ENCODE data around the gene CEACAM1. TPM values are rescaled to one million over a fixed set of nuclear protein-coding genes. Genes with fewer than 3 reads are reported as not detected.

Gene CEACAM1
- total and polyA plus RNA-seq, 2 of the 13 experiments (the other 11 are each of a cell fraction or from before 2014, with no cell fraction given) = 13.5 to 332 TPM

DNA sequence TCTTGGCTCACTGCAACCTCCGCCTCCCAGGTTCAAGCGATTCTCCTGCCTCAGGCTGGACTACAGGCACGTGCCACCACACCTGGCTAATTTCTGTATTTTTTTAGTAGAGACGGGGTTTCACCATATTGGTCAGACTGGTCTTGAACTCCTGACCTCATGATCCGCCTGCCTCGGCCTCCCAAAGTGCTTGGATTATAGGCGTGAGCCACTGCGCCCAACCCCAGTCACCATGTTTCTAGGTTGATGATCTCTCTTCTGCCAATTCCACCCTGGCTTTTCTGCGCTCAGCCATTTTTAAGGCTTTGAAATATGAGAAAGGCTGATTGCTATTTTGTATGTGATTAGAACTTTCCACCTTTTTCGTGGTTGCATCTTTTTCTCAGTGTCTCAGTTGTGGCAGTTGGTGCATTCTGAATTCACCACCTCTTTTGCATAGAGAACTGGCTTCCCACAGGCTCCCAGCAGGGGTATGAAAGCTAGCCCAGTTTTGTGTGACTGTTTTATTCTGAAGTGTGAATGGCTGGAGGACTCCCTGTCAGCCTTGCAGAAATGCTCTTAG is 15.5 kb downstream of the CEACAM1 start (continued):
- TF ChIP-seq AFF4 (CRISPR knock-in tag; IDR thresholded peaks at IDR 0.05) = no peak
- TF ChIP-seq MTA3 (CRISPR knock-in tag; IDR thresholded peaks at IDR 0.05) = no peak
- no peak for TF ChIP-seq PTBP1 (IDR thresholded peaks at IDR 0.05; ENCODE audit: low read depth, low read length, poor library complexity, severe bottlenecking)
- TF ChIP-seq NFRKB (IDR thresholded peaks at IDR 0.05) = no peak

GRCh38 chr19:42512130-42512636 is 16.1 kb downstream of the CEACAM1 start:
- in situ Hi-C loops (cut with HindIII; ENCODE audit: extremely low pct_ligation_motif_present, low pct_unique_long_range_greater_than_20kb) = no loop called here
- no peaks in the 10 kb centered on the region for H4K20me1 ChIP-seq (ENCODE audit: insufficient read depth, low read length)
- 96% methylated on average over 5 of the region's 5 CpGs for WGBS (ENCODE audit: low lambda C conversion rate)

More at GRCh38 chr19:42512130-42512636, 16.1 kb downstream of the CEACAM1 start:
- FAIRE-seq (no peak), DNase-seq (ENCODE audit: low spot score) (no peak), ATAC-seq (no peak)
- H3K4me1 ChIP-seq (ENCODE audit: insufficient read depth, low read length) = peaks cover 21% of the 10 kb centered on the region
- H3K27ac ChIP-seq (ENCODE audit: extremely low read length, insufficient read depth, low read length) = no peak overlapping the region
- intact Hi-C loops (cut with micrococcal nuclease; ENCODE audit: unreplicated experiment) = no loop called here
- POLR2A ChIA-PET = no interaction called here
- H3K4me2 ChIP-seq (ENCODE audit: low read depth, low read length) = no peak overlapping the region
- no TSS peak for BruUV-seq (replicated peaks)
- TF ChIP-seq ZNF205 (CRISPR knock-in tag; IDR thresholded peaks at IDR 0.05) = no peak
- TF ChIP-seq ZNF639 (CRISPR knock-in tag; conservative IDR thresholded peaks at IDR 0.05) = no peak
- TF ChIP-seq ZNF331 (CRISPR knock-in tag; IDR thresholded peaks at IDR 0.05) = no peak
- no peak for TF ChIP-seq ZNF775 (CRISPR knock-in tag; IDR thresholded peaks at IDR 0.05; ENCODE audit: borderline replicate concordance)
- no peak for TF ChIP-seq ZNF292 (CRISPR knock-in tag; IDR thresholded peaks at IDR 0.05; ENCODE audit: borderline replicate concordance, low read depth)
- TF ChIP-seq ZNF776 (CRISPR knock-in tag; IDR thresholded peaks at IDR 0.05) = no peak
- TF ChIP-seq ARNTL (CRISPR knock-in tag; IDR thresholded peaks at IDR 0.05) = no peak
- TF ChIP-seq HES4 (CRISPR knock-in tag; IDR thresholded peaks at IDR 0.05; ENCODE audit: borderline replicate concordance) = no peak
- TF ChIP-seq, protein P1, sequence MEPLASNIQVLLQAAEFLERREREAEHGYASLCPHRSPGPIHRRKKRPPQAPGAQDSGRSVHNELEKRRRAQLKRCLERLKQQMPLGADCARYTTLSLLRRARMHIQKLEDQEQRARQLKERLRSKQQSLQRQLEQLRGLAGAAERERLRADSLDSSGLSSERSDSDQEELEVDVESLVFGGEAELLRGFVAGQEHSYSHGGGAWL (CRISPR knock-in tag; IDR thresholded peaks at IDR 0.05) = no peak
- no peak for TF ChIP-seq MBNL3 (CRISPR knock-in tag; conservative IDR thresholded peaks at IDR 0.05)
- TF ChIP-seq ZNF17 (CRISPR knock-in tag; IDR thresholded peaks at IDR 0.05) = no peak
- TF ChIP-seq ZNF557 (CRISPR knock-in tag; IDR thresholded peaks at IDR 0.05) = no peak
- TF ChIP-seq FLYWCH1 (CRISPR knock-in tag; IDR thresholded peaks at IDR 0.05) = no peak
- TF ChIP-seq ZNF350 (CRISPR knock-in tag; IDR thresholded peaks at IDR 0.05; ENCODE audit: borderline replicate concordance, low read depth) = no peak
- no peak for TF ChIP-seq SMYD3 (CRISPR knock-in tag; IDR thresholded peaks at IDR 0.05)
- H3K36me3 ChIP-seq (replicated peaks in 1 of 2; ENCODE audit: control insufficient read depth in 1 of 2, insufficient read depth in 2 of 2, low read length in 2 of 2) = peaks cover 23 to 73% of the 10 kb centered on the region in 2 experiments
- no peaks in the 10 kb centered on the region for H3K27me3 ChIP-seq (ENCODE audit: control insufficient read depth in 1 of 2, insufficient read depth in 2 of 2, low read length in 2 of 2)
- no peak overlapping the region for H2AFZ ChIP-seq (ENCODE audit: low read length)
- CTCF ChIA-PET (ENCODE audit: low intra/inter-chr PET ratio, low total read pairs) = no interaction called here
- no peak overlapping the region for H3K4me3 ChIP-seq (replicated peaks in 1 of 3; ENCODE audit: insufficient read depth in 1 of 3, low read depth in 2 of 3, low read length in 3 of 3)
- peaks cover 2% of the 10 kb centered on the region for H3K79me2 ChIP-seq (ENCODE audit: insufficient read depth, low read length)
- H3K9ac ChIP-seq (ENCODE audit: insufficient read depth, low read depth, low read length) = no peak overlapping the region
- H3K9me3 ChIP-seq (ENCODE audit: low read length) = no peaks in the 10 kb centered on the region

All from HepG2 (cell line).